T-helper 1 cell treated with Interleukin-12 subunit alpha and Interleukin-12 subunit beta and Interleukin-4 antibody, amounts not matched to agents 30 ng/mL and 1 ng/mL, for 36 hours (primary cell): ENCODE measurements around the gene OLIG1. TPM values are rescaled to one million over a fixed set of nuclear protein-coding genes. Genes with fewer than 3 reads are reported as not detected.

Experiments
- intact Hi-C: fragments of 100-400 bp; cut with micrococcal nuclease; formaldehyde crosslinking; loops from one replicate; pipeline ENCODE4 v1.15.1; 2024
- total RNA-seq: library from RNA; stranded (reverse); gene quantifications from 2 replicates; pipeline ENCODE4 v1.2.3, GENCODE V29; 2022

Gene OLIG1, protein sequence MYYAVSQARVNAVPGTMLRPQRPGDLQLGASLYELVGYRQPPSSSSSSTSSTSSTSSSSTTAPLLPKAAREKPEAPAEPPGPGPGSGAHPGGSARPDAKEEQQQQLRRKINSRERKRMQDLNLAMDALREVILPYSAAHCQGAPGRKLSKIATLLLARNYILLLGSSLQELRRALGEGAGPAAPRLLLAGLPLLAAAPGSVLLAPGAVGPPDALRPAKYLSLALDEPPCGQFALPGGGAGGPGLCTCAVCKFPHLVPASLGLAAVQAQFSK
- total RNA-seq, result not detected in 2 replicates

DNA sequence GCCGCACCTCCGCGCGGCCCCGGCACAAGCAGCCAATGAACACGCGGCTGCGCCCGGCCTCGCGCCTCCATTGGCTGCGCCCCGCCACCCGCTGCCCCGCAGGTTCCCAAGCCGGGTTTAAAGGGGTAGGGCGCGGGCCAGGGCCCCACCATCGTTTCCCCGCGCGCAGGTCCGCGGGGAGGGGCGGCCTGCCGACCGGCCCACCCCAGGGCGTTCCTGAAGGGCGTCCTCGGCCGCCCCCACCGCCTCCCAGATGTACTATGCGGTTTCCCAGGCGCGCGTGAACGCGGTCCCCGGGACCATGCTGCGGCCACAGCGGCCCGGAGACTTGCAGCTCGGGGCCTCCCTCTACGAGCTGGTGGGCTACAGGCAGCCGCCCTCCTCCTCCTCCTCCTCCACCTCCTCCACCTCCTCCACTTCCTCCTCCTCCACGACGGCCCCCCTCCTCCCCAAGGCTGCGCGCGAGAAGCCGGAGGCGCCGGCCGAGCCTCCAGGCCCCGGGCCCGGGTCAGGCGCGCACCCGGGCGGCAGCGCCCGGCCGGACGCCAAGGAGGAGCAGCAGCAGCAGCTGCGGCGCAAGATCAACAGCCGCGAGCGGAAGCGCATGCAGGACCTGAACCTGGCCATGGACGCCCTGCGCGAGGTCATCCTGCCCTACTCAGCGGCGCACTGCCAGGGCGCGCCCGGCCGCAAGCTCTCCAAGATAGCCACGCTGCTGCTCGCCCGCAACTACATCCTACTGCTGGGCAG is at the start of gene OLIG1:
Gene OLIG1 (plus strand): TSS at position 148 of the 750 bp plus-strand sequence. CDS start 106 bp downstream, at position 254.
- intact Hi-C loops, result no loop called here

DNA sequence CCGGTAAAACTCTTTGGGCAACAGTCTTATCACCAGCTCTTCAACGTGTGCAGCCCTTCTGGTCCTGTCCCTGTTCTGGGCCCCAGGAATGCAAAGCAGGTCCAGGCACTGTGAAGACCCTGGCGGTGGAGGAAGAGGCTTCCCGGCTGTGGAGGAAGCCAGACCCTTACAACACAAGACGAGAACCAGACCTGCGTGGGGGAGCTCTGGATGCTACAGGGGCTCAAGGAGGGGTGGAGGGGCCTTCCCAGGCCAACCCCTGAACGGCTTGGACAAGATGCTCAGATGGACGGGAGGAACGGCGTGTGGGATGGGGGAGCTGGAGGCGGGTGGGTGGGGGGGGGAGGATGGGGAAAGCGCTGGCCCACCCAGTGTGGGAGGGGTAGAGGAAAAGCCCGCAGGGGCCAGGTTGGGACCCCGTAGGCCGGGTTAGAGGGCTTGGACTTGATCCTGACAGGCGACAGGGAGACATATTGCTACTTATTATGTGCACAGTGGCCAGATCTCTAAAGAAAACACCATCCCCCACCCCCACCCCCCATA is 49.3 kb upstream of the OLIG1 start:
- intact Hi-C loops, result no loop called here

DNA sequence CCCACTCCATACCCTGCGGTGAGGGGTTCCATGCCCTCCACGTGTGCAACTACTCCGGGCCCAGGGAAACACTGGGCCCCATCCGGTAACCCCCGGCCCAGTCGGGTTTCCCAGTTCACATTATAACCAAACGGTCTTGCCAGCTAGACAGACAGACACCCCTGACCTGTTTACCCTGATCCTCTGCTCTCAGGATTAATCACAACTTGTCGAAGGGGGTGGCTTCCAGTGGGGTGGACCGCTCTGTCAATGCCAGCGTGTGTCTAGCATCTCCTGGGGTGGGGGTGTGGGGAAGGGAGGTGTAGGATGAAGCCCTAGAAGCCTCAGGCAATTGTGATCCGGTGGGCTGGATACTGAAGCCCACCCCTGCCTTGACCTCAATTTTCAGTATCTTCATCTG is 48.8 kb upstream of the OLIG1 start:
- intact Hi-C loops, result no loop called here

DNA sequence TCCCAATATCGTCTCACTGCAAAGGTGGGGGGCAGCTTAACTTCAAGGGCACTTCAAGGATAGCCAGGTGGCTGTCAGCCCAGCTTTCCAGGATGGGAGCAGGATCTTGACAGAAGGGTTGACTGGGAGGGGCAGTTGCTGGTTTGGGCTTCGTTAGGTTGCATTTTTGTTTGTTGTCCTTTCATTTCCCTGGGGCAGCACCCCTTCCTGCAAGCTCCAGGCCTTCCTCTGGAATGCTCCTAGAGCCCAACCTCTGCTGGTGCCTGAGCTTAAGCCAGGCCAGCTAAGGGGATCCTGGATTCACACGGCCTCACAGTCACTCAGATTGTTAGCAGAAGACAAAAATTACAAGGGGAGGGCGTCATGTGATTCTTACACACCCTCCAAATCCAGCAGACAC is 48.3 kb upstream of the OLIG1 start:
- intact Hi-C loops, result loop anchor here (2.0 kb wide), 1 partner anchor 51 kb away; no protein-coding TSS in a partner anchor

DNA sequence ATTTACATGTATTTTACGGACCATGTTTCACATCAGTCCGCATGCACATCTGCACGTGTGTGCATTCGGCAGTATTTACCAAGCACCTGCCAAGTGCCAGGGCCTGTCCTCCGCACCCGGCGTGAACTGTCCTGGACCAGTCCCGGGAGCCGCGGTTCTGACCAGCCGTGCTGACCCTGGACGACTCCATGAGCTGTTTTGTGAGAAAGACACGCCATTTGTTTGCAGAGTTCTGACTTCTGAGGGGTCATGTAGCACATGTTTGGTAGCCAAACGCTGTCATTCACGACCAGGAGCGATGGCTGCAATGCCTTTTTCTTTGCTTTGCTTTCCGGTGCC is 47.5 kb upstream of the OLIG1 start:
- intact Hi-C loops, result loop anchor here (2.0 kb wide), 1 partner anchor 50 kb away; no protein-coding TSS in a partner anchor

DNA sequence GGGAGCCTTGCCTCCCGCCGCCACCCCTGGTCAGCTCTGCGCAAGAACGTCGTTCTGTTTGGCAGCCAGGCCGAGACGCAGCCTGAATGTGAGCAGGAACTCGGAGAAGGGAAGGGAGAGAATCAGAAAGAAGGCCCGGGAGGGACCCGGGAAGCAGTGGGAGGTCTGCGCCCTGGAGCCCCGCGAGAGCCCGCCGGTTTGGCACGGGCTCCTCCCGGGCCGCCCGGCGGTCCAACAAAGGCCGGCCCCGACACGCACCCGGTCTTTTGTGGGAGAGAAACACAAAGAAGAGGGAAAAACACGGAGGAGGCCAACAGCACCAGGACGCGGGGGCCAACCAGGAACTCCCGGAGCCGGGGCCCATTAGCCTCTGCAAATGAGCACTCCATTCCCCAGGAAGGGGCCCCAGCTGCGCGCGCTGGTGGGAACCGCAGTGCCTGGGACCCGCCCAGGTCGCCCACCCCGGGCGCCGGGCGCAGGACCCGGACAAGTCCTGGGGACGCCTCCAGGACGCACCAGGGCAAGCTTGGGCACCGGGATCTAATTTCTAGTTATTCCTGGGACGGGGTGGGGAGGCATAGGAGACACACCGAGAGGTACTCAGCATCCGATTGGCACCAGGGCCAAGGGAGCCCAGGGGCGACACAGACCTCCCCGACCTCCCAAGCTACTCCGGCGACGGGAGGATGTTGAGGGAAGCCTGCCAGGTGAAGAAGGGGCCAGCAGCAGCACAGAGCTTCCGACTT is 46.9 kb upstream of the OLIG1 start:
- intact Hi-C loops, result loop anchor here (2.0 kb wide), 1 partner anchor 50 kb away; no protein-coding TSS in a partner anchor

DNA sequence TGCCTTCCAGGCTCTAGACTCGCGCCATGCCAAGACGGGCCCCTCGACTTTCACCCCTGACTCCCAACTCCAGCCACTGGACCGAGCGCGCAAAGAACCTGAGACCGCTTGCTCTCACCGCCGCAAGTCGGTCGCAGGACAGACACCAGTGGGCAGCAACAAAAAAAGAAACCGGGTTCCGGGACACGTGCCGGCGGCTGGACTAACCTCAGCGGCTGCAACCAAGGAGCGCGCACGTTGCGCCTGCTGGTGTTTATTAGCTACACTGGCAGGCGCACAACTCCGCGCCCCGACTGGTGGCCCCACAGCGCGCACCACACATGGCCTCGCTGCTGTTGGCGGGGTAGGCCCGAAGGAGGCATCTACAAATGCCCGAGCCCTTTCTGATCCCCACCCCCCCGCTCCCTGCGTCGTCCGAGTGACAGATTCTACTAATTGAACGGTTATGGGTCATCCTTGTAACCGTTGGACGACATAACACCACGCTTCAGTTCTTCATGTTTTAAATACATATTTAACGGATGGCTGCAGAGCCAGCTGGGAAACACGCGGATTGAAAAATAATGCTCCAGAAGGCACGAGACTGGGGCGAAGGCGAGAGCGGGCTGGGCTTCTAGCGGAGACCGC is 46.3 kb upstream of the OLIG1 start:
- intact Hi-C loops, result loop anchor here (2.0 kb wide), 1 partner anchor 49 kb away; no protein-coding TSS in a partner anchor

DNA sequence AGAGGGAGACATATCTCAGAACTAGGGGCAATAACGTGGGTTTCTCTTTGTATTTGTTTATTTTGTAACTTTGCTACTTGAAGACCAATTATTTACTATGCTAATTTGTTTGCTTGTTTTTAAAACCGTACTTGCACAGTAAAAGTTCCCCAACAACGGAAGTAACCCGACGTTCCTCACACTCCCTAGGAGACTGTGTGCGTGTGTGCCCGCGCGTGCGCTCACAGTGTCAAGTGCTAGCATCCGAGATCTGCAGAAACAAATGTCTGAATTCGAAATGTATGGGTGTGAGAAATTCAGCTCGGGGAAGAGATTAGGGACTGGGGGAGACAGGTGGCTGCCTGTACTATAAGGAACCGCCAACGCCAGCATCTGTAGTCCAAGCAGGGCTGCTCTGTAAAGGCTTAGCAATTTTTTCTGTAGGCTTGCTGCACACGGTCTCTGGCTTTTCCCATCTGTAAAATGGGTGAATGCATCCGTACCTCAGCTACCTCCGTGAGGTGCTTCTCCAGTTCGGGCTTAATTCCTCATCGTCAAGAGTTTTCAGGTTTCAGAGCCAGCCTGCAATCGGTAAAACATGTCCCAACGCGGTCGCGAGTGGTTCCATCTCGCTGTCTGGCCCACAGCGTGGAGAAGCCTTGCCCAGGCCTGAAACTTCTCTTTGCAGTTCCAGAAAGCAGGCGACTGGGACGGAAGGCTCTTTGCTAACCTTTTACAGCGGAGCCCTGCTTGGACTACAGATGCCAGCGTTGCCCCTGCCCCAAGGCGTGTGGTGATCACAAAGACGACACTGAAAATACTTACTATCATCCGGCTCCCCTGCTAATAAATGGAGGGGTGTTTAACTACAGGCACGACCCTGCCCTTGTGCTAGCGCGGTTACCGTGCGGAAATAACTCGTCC is 45.5 kb upstream of the OLIG1 start:
- intact Hi-C loops, result no loop called here

DNA sequence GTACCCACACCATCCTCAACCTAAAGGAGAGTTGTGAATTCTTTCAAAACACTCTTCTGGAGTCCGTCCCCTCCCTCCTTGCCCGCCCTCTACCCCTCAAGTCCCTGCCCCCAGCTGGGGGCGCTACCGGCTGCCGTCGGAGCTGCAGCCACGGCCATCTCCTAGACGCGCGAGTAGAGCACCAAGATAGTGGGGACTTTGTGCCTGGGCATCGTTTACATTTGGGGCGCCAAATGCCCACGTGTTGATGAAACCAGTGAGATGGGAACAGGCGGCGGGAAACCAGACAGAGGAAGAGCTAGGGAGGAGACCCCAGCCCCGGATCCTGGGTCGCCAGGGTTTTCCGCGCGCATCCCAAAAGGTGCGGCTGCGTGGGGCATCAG is 44.8 kb upstream of the OLIG1 start:
- intact Hi-C loops, result no loop called here

DNA sequence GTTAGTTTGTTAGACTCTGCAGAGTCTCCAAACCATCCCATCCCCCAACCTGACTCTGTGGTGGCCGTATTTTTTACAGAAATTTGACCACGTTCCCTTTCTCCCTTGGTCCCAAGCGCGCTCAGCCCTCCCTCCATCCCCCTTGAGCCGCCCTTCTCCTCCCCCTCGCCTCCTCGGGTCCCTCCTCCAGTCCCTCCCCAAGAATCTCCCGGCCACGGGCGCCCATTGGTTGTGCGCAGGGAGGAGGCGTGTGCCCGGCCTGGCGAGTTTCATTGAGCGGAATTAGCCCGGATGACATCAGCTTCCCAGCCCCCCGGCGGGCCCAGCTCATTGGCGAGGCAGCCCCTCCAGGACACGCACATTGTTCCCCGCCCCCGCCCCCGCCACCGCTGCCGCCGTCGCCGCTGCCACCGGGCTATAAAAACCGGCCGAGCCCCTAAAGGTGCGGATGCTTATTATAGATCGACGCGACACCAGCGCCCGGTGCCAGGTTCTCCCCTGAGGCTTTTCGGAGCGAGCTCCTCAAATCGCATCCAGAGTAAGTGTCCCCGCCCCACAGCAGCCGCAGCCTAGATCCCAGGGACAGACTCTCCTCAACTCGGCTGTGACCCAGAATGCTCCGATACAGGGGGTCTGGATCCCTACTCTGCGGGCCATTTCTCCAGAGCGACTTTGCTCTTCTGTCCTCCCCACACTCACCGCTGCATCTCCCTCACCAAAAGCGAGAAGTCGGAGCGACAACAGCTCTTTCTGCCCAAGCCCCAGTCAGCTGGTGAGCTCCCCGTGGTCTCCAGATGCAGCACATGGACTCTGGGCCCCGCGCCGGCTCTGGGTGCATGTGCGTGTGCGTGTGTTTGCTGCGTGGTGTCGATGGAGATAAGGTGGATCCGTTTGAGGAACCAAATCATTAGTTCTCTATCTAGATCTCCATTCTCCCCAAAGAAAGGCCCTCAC is 44.2 kb upstream of the OLIG1 start, which contains the start of gene OLIG2:
Gene OLIG2 (plus strand): TSS at position 447 of the 954 bp plus-strand sequence. CDS start 928 bp downstream, outside the sequence.
- intact Hi-C loops, result no loop called here

DNA sequence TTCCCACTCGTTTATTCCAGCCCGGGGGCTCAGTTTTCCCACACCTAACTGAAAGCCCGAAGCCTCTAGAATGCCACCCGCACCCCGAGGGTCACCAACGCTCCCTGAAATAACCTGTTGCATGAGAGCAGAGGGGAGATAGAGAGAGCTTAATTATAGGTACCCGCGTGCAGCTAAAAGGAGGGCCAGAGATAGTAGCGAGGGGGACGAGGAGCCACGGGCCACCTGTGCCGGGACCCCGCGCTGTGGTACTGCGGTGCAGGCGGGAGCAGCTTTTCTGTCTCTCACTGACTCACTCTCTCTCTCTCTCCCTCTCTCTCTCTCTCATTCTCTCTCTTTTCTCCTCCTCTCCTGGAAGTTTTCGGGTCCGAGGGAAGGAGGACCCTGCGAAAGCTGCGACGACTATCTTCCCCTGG is 43.5 kb upstream of the OLIG1 start:
- intact Hi-C loops, result no loop called here

DNA sequence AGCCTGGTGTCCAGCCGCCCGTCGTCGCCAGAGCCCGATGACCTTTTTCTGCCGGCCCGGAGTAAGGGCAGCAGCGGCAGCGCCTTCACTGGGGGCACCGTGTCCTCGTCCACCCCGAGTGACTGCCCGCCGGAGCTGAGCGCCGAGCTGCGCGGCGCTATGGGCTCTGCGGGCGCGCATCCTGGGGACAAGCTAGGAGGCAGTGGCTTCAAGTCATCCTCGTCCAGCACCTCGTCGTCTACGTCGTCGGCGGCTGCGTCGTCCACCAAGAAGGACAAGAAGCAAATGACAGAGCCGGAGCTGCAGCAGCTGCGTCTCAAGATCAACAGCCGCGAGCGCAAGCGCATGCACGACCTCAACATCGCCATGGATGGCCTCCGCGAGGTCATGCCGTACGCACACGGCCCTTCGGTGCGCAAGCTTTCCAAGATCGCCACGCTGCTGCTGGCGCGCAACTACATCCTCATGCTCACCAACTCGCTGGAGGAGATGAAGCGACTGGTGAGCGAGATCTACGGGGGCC is 43.0 kb upstream of the OLIG1 start:
- intact Hi-C loops, result no loop called here

DNA sequence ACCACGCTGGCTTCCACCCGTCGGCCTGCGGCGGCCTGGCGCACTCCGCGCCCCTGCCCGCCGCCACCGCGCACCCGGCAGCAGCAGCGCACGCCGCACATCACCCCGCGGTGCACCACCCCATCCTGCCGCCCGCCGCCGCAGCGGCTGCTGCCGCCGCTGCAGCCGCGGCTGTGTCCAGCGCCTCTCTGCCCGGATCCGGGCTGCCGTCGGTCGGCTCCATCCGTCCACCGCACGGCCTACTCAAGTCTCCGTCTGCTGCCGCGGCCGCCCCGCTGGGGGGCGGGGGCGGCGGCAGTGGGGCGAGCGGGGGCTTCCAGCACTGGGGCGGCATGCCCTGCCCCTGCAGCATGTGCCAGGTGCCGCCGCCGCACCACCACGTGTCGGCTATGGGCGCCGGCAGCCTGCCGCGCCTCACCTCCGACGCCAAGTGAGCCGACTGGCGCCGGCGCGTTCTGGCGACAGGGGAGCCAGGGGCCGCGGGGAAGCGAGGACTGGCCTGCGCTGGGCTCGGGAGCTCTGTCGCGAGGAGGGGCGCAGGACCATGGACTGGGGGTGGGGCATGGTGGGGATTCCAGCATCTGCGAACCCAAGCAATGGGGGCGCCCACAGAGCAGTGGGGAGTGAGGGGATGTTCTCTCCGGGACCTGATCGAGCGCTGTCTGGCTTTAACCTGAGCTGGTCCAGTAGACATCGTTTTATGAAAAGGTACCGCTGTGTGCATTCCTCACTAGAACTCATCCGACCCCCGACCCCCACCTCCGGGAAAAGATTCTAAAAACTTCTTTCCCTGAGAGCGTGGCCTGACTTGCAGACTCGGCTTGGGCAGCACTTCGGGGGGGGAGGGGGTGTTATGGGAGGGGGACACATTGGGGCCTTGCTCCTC is 42.3 kb upstream of the OLIG1 start:
- intact Hi-C loops, result no loop called here

DNA sequence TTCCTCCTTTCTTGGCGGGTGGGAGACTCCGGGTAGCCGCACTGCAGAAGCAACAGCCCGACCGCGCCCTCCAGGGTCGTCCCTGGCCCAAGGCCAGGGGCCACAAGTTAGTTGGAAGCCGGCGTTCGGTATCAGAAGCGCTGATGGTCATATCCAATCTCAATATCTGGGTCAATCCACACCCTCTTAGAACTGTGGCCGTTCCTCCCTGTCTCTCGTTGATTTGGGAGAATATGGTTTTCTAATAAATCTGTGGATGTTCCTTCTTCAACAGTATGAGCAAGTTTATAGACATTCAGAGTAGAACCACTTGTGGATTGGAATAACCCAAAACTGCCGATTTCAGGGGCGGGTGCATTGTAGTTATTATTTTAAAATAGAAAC is 41.7 kb upstream of the OLIG1 start:
- intact Hi-C loops, result no loop called here

DNA sequence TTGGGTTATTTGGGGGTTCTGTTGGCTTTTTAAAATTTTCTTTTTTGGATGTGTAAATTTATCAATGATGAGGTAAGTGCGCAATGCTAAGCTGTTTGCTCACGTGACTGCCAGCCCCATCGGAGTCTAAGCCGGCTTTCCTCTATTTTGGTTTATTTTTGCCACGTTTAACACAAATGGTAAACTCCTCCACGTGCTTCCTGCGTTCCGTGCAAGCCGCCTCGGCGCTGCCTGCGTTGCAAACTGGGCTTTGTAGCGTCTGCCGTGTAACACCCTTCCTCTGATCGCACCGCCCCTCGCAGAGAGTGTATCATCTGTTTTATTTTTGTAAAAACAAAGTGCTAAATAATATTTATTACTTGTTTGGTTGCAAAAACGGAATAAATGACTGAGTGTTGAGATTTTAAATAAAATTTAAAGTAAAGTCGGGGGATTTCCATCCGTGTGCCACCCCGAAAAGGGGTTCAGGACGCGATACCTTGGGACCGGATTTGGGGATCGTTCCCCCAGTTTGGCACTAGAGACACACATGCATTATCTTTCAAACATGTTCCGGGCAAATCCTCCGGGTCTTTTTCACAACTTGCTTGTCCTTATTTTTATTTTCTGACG is 41.1 kb upstream of the OLIG1 start:
- intact Hi-C loops, result no loop called here

DNA sequence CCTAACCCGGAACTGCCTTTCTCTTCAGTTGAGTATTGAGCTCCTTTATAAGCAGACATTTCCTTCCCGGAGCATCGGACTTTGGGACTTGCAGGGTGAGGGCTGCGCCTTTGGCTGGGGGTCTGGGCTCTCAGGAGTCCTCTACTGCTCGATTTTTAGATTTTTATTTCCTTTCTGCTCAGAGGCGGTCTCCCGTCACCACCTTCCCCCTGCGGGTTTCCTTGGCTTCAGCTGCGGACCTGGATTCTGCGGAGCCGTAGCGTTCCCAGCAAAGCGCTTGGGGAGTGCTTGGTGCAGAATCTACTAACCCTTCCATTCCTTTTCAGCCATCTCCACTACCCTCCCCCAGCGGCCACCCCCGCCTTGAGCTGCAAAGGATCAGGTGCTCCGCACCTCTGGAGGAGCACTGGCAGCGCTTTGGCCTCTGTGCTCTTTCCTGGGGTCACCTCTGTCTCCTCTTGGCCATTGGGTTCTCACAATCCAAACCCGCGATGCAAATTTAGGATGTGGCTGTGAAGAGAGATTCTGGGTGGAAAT is 40.5 kb upstream of the OLIG1 start:
- intact Hi-C loops, result no loop called here

DNA sequence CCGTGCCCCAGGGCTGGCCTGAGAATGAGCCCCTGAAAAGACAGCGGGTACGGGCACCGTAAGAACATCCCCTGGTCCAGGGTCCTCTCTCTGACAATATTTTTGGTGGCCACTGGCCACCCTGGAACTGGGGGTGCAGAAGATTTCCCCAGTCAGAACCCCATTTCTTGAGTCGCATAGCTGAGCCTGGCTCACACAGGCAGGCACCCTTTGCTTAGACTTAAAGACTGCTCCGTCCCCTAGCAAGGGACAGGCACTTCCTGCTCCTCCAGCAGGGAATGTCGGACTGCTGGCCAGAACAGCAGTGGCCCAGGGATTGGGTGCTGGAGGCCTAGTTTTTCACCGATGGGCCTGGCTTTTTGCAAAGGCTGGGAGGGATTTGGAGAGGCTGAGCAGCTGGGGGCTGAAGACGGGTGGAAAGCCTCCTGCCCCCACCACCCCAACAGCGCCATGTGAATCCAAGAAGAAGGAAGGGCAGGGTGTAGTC is 39.9 kb upstream of the OLIG1 start:
- intact Hi-C loops, result no loop called here
